HG02588 (cell line): ENCODE measurements around the gene MYF6.

Experiments used
- ATAC-seq: cut with Tn5 transposase; IDR thresholded peaks from one replicate; pipeline ENCODE4 v1.9.1; 2021; ENCODE audit warnings: mild to moderate bottlenecking, moderate library complexity; ENCODE audit not compliant: unreplicated experiment

Gene MYF6

GRCh38 chr12:80754274-80754673, 46.8 kb downstream of the MYF6 start:
- no peak for ATAC-seq

- peak; percentile 90 for ATAC-seq
Measured at GRCh38 chr12:80756875-80757274, 49.4 kb downstream of the MYF6 start.
